ES-I3 (cell line): Measurements from ENCODE around the gene LRCOL1.

Source experiments
- H3K36me3 ChIP-seq: 2 replicates; pipeline ENCODE4 v1.6.1; 2013; ENCODE audit warnings: mild to moderate bottlenecking, low read length, control low read depth, moderate library complexity; ENCODE audit not compliant: insufficient read depth
- H3K4me1 ChIP-seq: 2 replicates; pipeline ENCODE4 v1.6.1; 2013; ENCODE audit warnings: mild to moderate bottlenecking, control low read depth, low read length; ENCODE audit not compliant: insufficient read depth
- H3K9ac ChIP-seq: 2 replicates; pipeline ENCODE4 v1.6.1; 2013; ENCODE audit warnings: low read depth, mild to moderate bottlenecking, low read length, moderate library complexity
- H3K9me3 ChIP-seq: 2 replicates; pipeline ENCODE4 v1.6.1; 2013; ENCODE audit warnings: mild to moderate bottlenecking, low read length, moderate library complexity; ENCODE audit not compliant: control insufficient read depth, insufficient read depth

Gene LRCOL1

GRCh38 chr12:132617822-132618682 is 7.7 kb upstream of the LRCOL1 start:
- Histone ChIP-seq H3K4me1 (peaks cover 4% of the 10 kb centered on the region; the same call in 1 of the 2 replicates), H3K36me3 (no peaks in the 10 kb centered on the region), H3K9ac (peak overlapping the region; percentile 11; the same call in 1 of the 2 replicates), H3K9me3 (peaks cover 11% of the 10 kb centered on the region)

- no peaks in the 10 kb centered on the region for H3K4me1 ChIP-seq
- H3K9ac ChIP-seq, result no peak overlapping the region
- H3K36me3 ChIP-seq, result no peaks in the 10 kb centered on the region
- peaks cover 11% of the 10 kb centered on the region for H3K9me3 ChIP-seq
These were observed 6.8 kb upstream of the LRCOL1 start for GRCh38 chr12:132617135-132617701.

DNA sequence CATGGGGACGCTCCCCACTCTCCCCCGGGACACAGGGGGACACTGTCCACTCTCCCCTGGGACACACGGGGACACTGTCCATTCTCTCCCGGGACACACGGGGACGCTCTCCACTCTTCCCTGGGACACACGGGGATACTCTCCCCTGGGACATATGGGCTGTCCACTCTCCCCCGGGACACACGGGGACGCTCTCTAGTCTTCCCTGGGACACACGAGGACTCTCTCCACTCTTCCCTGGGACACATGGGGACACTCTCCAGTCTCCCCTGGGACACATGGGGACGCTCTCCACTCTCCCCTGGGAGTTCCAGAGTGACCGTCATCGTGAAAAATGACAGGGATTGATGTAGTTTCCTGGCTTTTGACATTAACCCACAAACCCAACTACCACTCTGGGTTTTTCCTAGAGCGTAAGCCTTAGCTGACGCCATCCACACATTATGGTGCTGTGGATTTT is 5.2 kb upstream of the LRCOL1 start:
- H3K4me1 ChIP-seq, result no peaks in the 10 kb centered on the region
- H3K36me3 ChIP-seq, result no peaks in the 10 kb centered on the region
- no peak overlapping the region for H3K9ac ChIP-seq
- peaks cover 15% of the 10 kb centered on the region for H3K9me3 ChIP-seq

- no peaks in the 10 kb centered on the region for H3K36me3 ChIP-seq
- no peaks in the 10 kb centered on the region for H3K4me1 ChIP-seq
- no peak overlapping the region for H3K9ac ChIP-seq
- peaks cover 15% of the 10 kb centered on the region for H3K9me3 ChIP-seq
These were observed 4.6 kb upstream of the LRCOL1 start for GRCh38 chr12:132614861-132615578.

DNA sequence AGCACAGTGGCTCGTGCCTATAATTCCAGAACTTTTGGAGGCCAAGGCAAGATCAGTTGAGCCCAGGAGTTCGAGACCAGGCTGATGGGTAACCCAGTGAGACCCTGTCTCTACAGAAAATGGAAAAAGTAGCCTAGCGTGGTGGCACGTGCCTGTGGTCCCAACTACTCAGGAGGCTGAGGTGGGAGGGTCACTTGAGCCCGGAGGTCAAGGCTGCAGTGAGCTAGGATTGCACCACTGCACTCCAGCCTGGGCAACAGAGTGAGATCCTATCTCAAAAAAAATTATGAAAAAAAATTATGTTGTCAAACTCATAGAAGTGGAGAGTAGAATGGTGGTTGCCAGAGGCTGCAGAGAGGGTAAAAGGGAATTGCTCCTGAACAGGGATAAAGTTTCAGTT is 3.6 kb upstream of the LRCOL1 start:
- H3K36me3 ChIP-seq, result no peaks in the 10 kb centered on the region
- H3K9me3 ChIP-seq, result peaks cover 15% of the 10 kb centered on the region
- H3K9ac ChIP-seq, result no peak overlapping the region

GRCh38 chr12:132611620-132612019 is 1.2 kb upstream of the LRCOL1 start:
- Histone ChIP-seq H3K36me3 (no peaks in the 10 kb centered on the region), H3K9me3 (peaks cover 4% of the 10 kb centered on the region; the same call in 1 of the 2 replicates), H3K9ac (no peak overlapping the region), H3K4me1 (no peaks in the 10 kb centered on the region)

More for the DNA sequence above, 3.6 kb upstream of the LRCOL1 start:
- no peaks in the 10 kb centered on the region for H3K4me1 ChIP-seq

DNA sequence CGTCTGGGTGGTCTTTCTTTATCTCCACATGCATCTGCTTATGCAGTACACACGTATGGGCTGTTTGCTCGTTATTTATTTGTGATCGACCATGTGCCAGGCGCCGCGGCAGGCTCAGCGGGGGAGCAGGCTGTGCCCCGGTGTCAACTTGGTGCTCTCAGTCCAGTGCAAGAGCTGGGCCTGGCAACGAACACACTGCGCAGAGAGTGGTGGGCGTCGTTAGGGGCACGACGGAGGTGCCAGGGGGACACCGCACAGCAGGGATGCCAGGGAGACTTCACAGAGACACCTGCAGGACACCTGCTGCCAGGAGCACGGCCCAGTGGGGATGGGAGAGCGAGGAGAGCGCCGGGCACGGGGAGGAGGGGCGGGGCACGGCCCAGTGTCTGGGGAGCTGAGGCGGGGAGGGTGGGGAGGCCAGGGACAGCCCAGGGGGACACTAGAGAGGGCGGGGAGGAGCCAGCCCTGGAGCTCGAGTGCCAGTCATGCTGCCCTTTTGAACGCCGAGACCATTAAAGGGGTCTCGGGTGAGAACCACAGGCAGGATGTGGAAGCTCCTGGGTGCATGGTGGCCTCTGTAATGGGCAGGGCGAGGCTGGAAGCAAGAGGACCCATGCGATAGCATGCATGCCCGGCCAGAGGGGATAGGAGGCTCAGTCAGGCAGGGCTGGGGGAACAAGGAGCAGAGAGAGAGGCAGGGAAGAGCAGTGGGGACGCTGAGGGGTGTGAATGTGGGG is 652 bp upstream of the LRCOL1 start:
- no peak overlapping the region for H3K9ac ChIP-seq
- peaks cover 4% of the 10 kb centered on the region; the same call in 1 of the 2 replicates for H3K9me3 ChIP-seq
- H3K36me3 ChIP-seq, result no peaks in the 10 kb centered on the region
- no peaks in the 10 kb centered on the region for H3K4me1 ChIP-seq

GRCh38 chr12:132608231-132609171 is 1.9 kb downstream of the LRCOL1 start:
- H3K9ac ChIP-seq, result no peak overlapping the region
- H3K9me3 ChIP-seq, result 0 out of 2 replicates have a peak, but pooled peaks cover 4% of the 10 kb centered on the region
- H3K4me1 ChIP-seq, result no peaks in the 10 kb centered on the region; the same call in 1 of the 2 replicates
- no peaks in the 10 kb centered on the region for H3K36me3 ChIP-seq

DNA sequence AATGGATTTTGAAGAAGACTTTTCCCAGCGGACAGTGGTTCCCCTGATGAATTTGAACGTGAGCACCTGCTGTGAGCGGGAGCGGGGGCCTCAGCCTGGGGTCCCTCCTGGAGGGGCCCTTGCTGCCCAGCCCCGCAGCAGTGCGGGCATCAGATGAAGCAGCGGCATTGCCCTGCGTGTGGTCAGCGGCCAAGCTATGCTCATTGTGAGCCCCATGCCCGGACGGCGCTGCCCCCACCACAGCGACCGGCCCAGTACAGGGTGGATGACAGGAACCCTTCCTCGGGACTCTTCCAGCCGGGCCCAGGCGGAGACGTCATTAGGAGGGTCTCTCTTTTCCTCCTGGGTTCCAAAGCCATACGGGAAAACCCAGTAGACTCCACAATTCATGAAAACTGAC is 3.5 kb downstream of the LRCOL1 start:
- H3K9me3 ChIP-seq, result 0 out of 2 replicates have a peak, but pooled peaks cover 4% of the 10 kb centered on the region
- H3K9ac ChIP-seq, result no peak overlapping the region
- H3K4me1 ChIP-seq, result peaks cover 6% of the 10 kb centered on the region; the same call in 1 of the 2 replicates
- no peaks in the 10 kb centered on the region for H3K36me3 ChIP-seq

DNA sequence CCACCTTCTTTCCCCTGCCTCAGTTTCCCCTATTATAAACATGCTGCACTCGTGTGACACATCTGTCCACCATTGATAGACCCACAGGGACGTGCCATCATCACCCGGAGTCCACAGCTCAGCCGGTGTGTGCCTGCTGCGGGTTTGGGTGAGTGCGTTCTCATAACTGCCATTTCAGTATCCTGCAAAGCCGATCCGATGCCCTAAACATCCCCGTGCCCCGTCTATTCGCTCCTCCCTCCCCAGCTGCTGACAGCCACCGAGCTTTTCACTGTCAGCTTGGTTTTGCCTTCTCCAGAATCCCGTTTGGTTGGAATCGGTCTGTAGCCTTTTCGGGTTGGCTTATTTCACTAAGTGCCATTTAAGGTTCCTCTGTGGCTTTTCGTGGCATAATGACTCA is 3.9 kb downstream of the LRCOL1 start:
- 0 out of 2 replicates have a peak, but pooled peaks cover 3% of the 10 kb centered on the region for H3K9me3 ChIP-seq
- peaks cover 6% of the 10 kb centered on the region; the same call in 1 of the 2 replicates for H3K4me1 ChIP-seq
- no peaks in the 10 kb centered on the region for H3K36me3 ChIP-seq
- no peak overlapping the region for H3K9ac ChIP-seq

- H3K36me3 ChIP-seq, result no peaks in the 10 kb centered on the region
- no peaks in the 10 kb centered on the region for H3K9me3 ChIP-seq
- peaks cover 6% of the 10 kb centered on the region; the same call in 1 of the 2 replicates for H3K4me1 ChIP-seq
- no peak overlapping the region for H3K9ac ChIP-seq
These were observed 4.5 kb downstream of the LRCOL1 start for GRCh38 chr12:132605892-132606291.

DNA sequence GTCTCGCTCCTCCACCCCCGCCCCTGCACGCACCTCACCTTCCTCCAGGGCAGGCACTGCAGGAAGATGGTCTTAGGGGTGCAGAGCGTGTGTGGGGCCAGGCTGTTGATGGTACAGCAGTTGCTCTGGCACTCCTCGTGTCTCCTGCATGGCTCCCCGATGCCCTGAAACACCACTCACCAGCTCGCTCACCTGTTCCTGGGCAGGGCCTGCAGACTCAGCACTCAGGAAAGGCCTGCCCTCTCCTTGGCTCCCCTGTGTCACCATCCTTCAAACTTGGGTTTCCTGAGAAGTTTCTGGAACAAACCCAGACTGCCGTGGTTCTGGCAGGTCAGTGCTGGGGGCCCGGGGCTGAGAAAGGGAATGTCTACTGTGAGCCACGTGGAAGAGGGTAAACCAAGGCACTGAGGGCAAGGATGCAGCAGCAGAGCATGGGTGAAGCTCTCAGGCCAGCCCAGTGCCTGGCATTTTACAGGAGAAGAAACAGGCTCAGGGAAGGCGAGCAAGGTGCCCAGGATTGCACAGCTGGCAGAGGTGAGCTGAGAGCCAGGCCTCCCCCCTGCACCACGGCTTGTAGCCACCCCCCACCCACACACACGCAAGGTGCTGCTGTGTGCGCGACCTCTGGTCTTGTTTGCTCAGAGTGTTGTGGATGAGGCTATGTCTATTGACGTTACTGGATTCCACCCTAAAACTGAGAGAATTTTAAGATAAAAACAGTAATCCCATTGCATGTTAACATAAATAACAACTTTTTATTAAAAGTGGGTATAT is 5.5 kb downstream of the LRCOL1 start:
- Histone ChIP-seq H3K4me1 (peaks cover 6% of the 10 kb centered on the region; the same call in 1 of the 2 replicates), H3K9me3 (no peaks in the 10 kb centered on the region), H3K9ac (no peak overlapping the region), H3K36me3 (no peaks in the 10 kb centered on the region)
